Measurements from ENCODE around the gene IQGAP1.
"Not testable (repeated sequence)": the region's sequence is repeated elsewhere in the genome, so short reads cannot be mapped to it uniquely, and the experiment has no call there.

The IQGAP1 gene

GRCh38 chr15:90387534-90388461 lies at the start of gene IQGAP1:
IQGAP1 (plus strand) TSS chr15:90388242; CDS start chr15:90388342, 100 bp downstream.
- DNase-seq = peak; percentile 99

GRCh38 chr15:90338532-90338931 lies 49.5 kb upstream of the IQGAP1 start:
- DNase-seq = no peak

DNA sequence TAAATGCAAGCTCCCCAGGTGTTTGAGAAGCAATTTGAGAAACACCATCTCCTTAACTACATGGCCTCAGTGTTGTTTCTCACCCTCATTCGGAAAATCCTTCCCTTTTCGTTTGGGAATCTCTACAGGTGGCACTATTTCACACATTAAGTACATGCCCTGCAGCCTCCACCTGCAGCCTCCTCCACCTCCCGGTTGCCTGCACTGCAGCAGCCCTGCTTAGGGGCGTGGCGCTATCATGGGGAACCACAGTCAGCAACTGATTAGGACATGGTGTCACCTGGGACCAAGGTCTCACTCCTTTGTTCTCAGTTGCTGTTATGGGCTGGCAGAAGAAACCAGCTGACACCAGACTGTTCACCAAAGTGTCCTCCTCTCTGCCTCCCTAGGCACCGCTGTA lies 47.7 kb upstream of the IQGAP1 start:
- DNase-seq = no peak

GRCh38 chr15:90343302-90343790 lies 44.7 kb upstream of the IQGAP1 start:
- no peak for DNase-seq

DNA sequence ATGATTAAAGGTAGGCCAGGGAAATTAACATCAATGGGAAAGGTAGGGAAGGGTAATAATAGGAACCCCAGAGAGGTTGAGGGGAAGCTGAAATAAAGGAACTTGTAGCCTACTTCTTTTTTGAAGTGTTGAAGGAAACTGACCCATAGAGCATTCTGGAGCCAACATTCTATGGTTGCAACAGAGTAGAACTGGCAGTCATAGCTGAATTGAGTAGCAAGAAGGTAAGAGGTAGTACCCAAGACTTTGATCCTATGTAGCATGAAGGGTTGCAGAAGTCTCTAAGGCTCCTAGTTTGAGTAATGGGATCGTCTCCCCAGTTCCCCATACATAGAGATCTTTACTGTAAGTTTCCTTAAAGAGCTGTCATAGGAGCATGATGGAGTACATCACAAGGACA lies 43.4 kb upstream of the IQGAP1 start:
- DNase-seq = no peak

GRCh38 chr15:90345857-90346256 lies 42.2 kb upstream of the IQGAP1 start:
- no peak for DNase-seq

- DNase-seq = not testable (repeated sequence)
Observed at GRCh38 chr15:90347431-90348065, 40.5 kb upstream of the IQGAP1 start.

- no peak for DNase-seq
Observed at GRCh38 chr15:90348456-90348855, 39.6 kb upstream of the IQGAP1 start.

- no peak for DNase-seq
Observed at GRCh38 chr15:90349072-90349471, 39.0 kb upstream of the IQGAP1 start.

DNA sequence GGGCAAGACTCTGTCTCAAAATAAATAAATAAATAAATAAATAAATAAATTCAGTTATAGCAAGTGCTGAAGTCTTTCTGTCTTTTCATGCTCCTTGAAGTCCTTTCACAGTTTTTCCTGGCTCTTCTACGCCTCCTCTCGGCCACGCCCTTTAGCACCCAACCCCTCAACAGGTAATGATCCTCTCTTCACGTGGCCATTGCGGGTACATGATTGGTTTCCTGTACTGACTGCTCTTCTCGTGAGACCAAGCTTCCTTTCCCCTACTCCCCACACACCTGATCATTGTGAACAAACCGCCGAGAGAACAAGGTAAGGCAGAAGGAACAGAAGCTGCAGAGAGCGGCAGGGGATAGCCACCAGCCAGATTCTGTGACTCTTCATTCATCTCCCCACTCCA lies 38.2 kb upstream of the IQGAP1 start:
- no peak for DNase-seq

- no peak for DNase-seq
Observed at GRCh38 chr15:90351479-90352106, 36.4 kb upstream of the IQGAP1 start.

DNA sequence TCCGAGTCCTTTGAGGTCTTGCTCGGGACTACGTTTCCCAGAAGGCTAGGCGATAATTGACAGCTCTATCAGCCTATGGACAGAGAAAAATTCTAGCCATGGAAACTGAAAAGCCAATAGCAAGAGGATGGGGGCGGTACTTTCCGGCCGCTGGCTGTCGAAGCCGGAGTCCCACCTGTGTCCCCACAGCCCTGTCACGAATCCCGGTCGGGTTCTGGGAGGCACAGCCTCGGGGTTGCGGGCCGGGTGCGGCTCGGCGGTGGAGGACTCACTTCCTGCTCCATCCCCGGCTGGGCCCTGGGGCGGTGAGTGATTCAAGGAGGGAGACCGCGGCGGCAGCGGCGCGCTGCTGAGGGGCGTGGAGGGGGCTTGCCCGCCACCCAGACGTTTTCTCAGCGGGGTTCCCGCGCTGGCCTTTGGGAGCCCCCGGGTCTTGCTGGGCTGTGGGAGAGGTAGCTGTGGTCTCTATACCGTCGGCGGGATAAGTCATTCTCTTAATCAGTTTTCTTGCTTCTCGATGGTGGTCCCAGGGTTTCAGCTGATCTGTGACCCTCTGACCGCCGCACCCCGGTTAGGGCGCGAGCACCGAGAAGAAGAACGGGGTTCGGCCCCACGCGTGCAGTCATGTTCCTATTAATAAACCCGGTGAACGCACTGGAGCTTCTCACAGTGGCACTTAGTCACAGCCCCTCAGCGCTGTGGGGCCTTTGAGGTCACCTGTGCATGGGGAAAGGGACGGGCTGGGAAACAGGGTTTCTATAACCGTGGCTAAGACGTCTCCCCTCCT lies 35.7 kb upstream of the IQGAP1 start, which contains the start of gene ZNF774:
Gene ZNF774 (plus strand): TSS at position 178 of the 787 bp plus-strand sequence. CDS start 2,377 bp downstream, outside the sequence.
- DNase-seq = peak; percentile 93

- DNase-seq = no peak
Observed at GRCh38 chr15:90354986-90355385, 33.1 kb upstream of the IQGAP1 start.

DNA sequence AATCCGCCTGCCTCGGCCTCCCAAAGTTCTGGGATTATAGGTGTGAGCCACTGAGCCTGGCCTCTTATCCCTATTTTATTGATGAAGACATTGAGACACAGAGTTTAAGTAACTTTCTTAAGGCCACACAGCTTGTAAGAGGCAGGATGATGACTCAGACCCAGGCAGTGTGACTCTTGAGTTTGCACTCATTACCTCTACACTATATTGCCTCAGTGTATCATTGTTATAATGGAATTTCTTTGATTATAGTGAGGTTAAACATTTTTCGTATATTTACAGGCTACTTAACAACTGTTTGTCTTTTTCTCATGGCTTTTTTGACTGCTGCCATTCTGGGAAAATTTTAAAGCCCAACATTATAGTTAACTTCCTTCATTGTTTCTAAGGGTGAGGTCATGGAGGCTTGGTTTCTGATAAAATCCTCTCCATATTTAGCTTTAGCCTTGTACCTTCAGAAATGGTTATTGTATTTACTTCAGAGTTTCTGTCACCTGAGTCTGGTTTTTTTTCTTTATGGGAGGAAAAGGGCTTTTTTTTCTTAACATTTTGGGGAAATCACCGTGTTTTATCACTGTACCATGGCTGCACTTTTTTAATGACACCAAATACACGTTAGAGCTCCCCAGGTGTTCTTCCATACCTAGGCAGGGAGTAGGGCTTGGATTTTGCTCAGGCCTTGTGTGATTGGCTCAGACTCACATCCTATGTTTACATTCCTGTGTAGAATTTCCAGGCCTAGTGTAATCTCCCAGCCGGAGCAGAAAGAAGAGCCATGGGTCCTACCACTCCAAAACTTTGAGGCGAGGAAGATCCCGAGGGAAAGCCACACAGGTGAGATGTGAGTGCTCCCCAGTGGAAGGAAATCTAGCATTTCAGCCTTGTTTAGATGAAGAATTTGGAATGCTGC lies 29.7 kb upstream of the IQGAP1 start:
- no peak for DNase-seq

DNA sequence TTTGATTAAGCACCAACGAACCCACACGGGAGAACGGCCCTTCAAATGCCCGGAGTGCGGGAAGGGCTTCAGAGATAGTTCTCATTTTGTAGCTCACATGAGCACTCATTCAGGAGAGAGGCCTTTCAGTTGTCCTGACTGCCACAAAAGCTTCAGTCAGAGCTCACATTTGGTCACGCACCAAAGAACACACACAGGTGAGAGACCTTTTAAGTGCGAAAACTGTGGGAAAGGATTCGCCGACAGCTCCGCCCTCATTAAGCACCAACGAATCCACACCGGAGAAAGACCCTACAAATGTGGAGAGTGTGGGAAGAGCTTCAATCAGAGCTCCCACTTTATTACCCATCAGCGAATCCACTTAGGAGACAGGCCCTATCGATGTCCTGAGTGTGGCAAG lies 27.3 kb upstream of the IQGAP1 start:
- no peak for DNase-seq

- DNase-seq = no peak
Observed at GRCh38 chr15:90362936-90363212, 25.2 kb upstream of the IQGAP1 start.

DNA sequence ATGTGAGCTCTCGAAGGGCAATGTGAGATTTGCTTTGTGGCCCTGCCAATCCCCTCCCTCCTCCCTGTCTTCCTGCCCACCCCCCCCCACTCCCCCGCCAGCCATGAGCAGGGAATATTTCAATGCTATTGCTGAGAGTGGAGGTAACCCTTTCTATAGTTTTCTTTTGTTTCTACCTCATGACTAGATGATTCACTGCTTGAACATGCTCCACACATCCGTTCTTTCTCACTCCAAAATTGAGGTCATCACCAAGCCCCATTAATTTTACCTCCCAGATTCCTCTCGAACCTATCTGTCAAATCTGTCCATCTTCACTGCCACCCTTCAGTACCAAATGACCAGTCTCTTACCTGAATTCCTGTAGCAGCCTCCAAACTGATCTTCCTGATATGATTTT lies 23.8 kb upstream of the IQGAP1 start:
- DNase-seq = no peak

GRCh38 chr15:90365414-90366055 lies 22.5 kb upstream of the IQGAP1 start:
- DNase-seq = no peak

DNA sequence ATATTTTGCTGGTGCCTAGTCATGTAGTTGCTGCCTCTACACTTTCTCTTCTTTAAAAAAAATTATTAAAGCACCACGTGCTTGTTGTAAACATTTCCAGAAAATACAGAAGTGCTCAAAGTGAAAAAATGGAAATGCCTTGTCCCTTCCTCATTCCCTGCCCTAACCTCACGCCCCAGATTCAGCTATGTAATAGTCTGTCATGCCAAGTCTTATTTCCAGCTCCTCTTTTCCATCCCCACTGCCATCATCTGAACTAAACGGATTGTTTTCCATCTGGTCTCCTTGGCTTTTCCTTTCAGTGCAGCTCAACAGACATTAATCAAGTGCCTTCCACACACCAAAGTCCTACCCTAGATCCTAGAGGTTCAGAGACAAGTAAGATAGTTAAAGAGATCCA lies 20.5 kb upstream of the IQGAP1 start:
- no peak for DNase-seq

GRCh38 chr15:90375071-90375470 lies 13.0 kb upstream of the IQGAP1 start:
- no peak for DNase-seq

- DNase-seq = peak; percentile 66
Observed at GRCh38 chr15:90376789-90377188, 11.3 kb upstream of the IQGAP1 start.

Data from stimulated activated CD8-positive, alpha-beta memory T cell treated with anti-CD3 and anti-CD28 coated beads, Interleukin-4, amount 100 ng/mL, for 48 hours (primary cell).